ENCODE data around the gene PPP6R3.

GRCh38 chr11:68598816-68599653, 138.5 kb downstream of the PPP6R3 start:
- TF ChIP-seq SRF (IDR thresholded peaks at IDR 0.05; ENCODE audit: low read depth, low read length) (no peak), POLR2AphosphoS5 (IDR thresholded peaks at IDR 0.05; ENCODE audit: low read depth, low read length) (no peak), CTCF (IDR thresholded peaks at IDR 0.05; ENCODE audit: control extremely low read depth in 1 of 3, insufficient read depth in 1 of 3, low read depth in 1 of 3, low read length in 3 of 3) (no peak), EZH2 (IDR thresholded peaks at IDR 0.05; ENCODE audit: low read depth, low read length, severe bottlenecking) (no peak)
